ENCODE data around the gene STT3B. TPM values are rescaled to one million over a fixed set of nuclear protein-coding genes. Genes with fewer than 3 reads are reported as not detected.

The STT3B gene
- total and polyA plus RNA-seq, 8 donors, result 15.1 to 183 (median 49.1) TPM

DNA sequence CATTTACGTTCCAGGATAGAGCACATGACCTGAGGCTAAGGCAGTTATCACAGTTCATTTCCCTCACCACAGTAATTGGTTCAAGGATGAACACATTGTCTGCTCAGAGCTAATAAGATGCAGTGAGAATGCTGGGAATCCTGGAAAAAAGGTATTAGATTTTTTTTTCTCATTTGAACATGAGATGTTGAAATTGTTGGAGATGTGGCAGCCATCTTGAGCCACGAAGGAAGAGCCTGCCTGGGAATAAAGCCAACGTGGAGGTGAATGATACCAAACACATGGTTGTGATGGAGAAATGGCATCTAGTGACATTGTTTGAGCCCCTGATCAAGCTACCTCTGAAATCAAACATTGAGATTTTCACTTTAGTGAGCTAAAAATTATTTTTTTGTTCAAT is 16.0 kb upstream of the STT3B start:
- H3K27ac ChIP-seq, result no peak overlapping the region
- no peaks in the 10 kb centered on the region for H3K27me3 ChIP-seq
- H3K4me3 ChIP-seq, result no peak overlapping the region
- H3K36me3 ChIP-seq, result no peaks in the 10 kb centered on the region
- intact Hi-C loops (cut with DNase I; ENCODE audit: low total_unique reads), result no loop called here
- no peak for DNase-seq
- no peaks in the 10 kb centered on the region for H3K4me1 ChIP-seq
- 70 to 83% (median 78%) methylated on average over 3 of the region's 3 CpGs for WGBS, 5 donors
- no peak for TF ChIP-seq POLR2AphosphoS5 (IDR thresholded peaks at IDR 0.05)
- TF ChIP-seq, protein P1, sequence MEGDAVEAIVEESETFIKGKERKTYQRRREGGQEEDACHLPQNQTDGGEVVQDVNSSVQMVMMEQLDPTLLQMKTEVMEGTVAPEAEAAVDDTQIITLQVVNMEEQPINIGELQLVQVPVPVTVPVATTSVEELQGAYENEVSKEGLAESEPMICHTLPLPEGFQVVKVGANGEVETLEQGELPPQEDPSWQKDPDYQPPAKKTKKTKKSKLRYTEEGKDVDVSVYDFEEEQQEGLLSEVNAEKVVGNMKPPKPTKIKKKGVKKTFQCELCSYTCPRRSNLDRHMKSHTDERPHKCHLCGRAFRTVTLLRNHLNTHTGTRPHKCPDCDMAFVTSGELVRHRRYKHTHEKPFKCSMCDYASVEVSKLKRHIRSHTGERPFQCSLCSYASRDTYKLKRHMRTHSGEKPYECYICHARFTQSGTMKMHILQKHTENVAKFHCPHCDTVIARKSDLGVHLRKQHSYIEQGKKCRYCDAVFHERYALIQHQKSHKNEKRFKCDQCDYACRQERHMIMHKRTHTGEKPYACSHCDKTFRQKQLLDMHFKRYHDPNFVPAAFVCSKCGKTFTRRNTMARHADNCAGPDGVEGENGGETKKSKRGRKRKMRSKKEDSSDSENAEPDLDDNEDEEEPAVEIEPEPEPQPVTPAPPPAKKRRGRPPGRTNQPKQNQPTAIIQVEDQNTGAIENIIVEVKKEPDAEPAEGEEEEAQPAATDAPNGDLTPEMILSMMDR (IDR thresholded peaks at IDR 0.05), result no peak
- no peak for TF ChIP-seq EP300 (IDR thresholded peaks at IDR 0.05)
- H3K9me3 ChIP-seq, result no peaks in the 10 kb centered on the region

DNA sequence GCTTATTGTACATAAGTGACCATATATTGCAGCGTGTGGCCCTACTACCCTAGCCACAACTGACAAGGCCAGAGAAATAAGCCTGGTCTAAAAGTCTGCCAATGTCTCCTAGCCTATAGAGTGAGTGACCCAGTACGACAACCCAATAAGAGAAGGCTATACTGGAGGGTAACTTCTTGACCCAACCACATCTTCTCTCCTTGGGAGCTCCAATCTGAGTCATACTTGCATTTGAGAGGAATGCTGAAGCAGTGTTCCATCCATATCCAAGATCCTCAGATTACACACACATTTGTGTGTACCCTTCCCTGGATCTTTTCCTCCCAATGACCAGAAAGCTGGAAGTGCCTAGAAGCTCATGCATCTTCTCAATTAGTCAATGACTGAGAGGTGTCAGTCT is 11.3 kb upstream of the STT3B start:
- no peaks in the 10 kb centered on the region for H3K9me3 ChIP-seq
- no peak overlapping the region for H3K4me3 ChIP-seq
- intact Hi-C loops (cut with DNase I; ENCODE audit: low total_unique reads), result no loop called here
- H3K27me3 ChIP-seq, result no peaks in the 10 kb centered on the region
- H3K36me3 ChIP-seq, result no peaks in the 10 kb centered on the region
- H3K27ac ChIP-seq, result no peak overlapping the region
- TF ChIP-seq EP300 (IDR thresholded peaks at IDR 0.05) (no peak), POLR2A (IDR thresholded peaks at IDR 0.05) (no peak), POLR2AphosphoS5 (IDR thresholded peaks at IDR 0.05) (no peak)
- TF ChIP-seq, protein P1 (IDR thresholded peaks at IDR 0.05), result no peak
- WGBS, 5 donors, result 90 to 100% (median 96%) methylated on average over 2 of the region's 2 CpGs
- DNase-seq, result no peak
- H3K4me1 ChIP-seq, result no peaks in the 10 kb centered on the region

DNA sequence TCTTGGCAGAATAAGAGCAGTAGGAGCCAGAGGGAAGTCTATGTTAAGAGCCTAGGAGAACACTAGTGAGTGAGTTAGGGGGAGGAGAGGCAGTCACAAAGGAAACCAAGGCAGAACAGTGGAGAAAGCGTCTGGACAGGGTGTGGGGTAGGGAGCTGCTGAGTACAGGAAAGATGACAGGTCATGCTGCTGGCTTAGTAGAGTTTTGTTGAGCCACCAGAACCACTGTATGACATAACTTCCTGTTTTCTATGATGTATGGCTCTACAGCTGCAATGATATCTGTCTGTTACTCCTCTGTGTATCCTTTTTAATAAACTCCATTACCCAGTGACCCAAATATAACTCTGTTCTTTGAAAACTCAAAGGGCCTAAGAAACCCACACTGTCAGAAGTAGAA is 10.6 kb upstream of the STT3B start:
- no peaks in the 10 kb centered on the region for H3K36me3 ChIP-seq
- WGBS, 5 donors, result 48 to 63% (median 53%) methylated on average over 1 of the region's 1 CpG
- no peaks in the 10 kb centered on the region for H3K9me3 ChIP-seq
- intact Hi-C loops (cut with DNase I; ENCODE audit: low total_unique reads), result no loop called here
- peak in 1 of 2 donors; percentile 29 for DNase-seq
- H3K4me1 ChIP-seq, result no peaks in the 10 kb centered on the region
- H3K27me3 ChIP-seq, result no peaks in the 10 kb centered on the region
- H3K4me3 ChIP-seq, result no peak overlapping the region
- TF ChIP-seq, protein P1 (IDR thresholded peaks at IDR 0.05), result no peak
- no peak for TF ChIP-seq POLR2AphosphoS5 (IDR thresholded peaks at IDR 0.05)
- no peak for TF ChIP-seq POLR2A (IDR thresholded peaks at IDR 0.05)
- TF ChIP-seq EP300 (IDR thresholded peaks at IDR 0.05), result no peak
- H3K27ac ChIP-seq, result no peak overlapping the region

DNA sequence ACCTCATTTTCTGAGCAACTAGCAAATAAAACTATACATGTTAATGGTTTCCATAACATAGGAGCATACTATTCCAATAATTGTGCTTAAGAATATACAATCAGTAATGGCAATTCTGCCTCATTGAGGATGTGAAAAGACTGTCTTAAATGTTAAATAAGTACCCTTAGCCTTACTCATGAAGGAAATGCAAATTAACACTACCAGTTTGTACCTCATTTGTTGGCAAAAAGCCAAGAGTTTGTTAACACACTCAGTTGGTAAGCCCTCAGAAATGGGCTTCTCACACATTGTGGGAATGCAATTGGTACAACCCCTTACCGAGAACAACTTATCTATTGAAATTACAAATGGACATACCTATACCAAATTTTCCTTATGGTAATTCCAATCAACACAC is 9.2 kb upstream of the STT3B start:
- WGBS, 5 donors, result 79 to 100% (median 91%) methylated on average over 1 of the region's 1 CpG
- Histone ChIP-seq H3K27ac (no peak overlapping the region), H3K36me3 (no peaks in the 10 kb centered on the region), H3K27me3 (no peaks in the 10 kb centered on the region), H3K4me3 (no peak overlapping the region), H3K4me1 (no peaks in the 10 kb centered on the region), H3K9me3 (no peaks in the 10 kb centered on the region)
- DNase-seq, result no peak
- TF ChIP-seq EP300 (IDR thresholded peaks at IDR 0.05) (no peak), POLR2A (IDR thresholded peaks at IDR 0.05) (no peak), POLR2AphosphoS5 (IDR thresholded peaks at IDR 0.05) (no peak)
- TF ChIP-seq, protein P1 (IDR thresholded peaks at IDR 0.05), result no peak
- intact Hi-C loops (cut with DNase I; ENCODE audit: low total_unique reads), result no loop called here

Data from stomach (tissue), 9 donors.